ENCODE data around the gene CTDSPL. TPM values are rescaled to one million over a fixed set of nuclear protein-coding genes. Genes with fewer than 3 reads are reported as not detected.
A peak's percentile ranks its signal among the peaks of the same experiment; 100 is the strongest.

Gene CTDSPL
- total and polyA plus RNA-seq, 4 donors = 21.3 to 48.0 (median 35.4) TPM

DNA sequence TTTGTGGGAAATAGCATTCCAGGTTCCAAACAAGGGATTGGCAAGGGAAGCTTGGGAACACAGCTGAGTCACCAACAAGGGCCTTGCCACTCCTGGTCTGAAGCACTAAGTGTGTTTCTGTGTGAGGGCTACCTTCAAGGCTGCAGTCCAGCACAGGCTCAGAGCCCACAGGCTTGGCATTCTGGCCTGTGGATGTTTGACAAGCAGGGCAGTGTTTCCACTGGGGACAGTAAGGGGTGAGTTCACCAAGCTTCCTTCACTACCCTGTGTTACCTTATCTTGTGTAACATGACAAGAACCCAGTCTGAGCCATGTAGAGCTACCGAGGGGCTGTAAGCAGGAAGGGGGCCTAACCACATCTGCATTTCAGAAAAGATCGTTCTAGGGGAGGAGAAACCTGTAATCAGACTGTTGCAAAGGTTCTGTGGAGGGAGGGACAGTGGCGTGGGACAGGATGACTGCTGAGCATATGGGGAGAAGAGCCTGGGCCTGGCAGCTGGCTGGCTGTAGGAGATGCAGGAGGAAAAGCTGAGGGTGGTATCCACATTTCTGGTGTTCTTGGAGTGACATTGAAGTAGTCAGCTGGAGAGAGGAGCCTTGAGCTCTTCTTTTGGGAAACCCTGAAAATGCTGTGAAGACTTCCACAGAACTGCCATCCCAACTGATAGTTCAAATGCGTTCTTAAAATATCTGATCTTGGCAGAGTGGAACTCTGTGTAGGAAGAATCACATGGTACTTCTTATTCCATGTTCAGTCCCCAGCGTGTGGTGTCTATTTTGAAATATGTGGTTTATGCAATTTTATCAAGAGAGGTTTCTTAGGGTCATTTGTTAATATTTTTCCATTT lies 61.3 kb downstream of the CTDSPL start:
- ATAC-seq (ENCODE audit: low FRiP score) (peak; percentile 79), DNase-seq (peak; percentile 67 to 79)
- 16 to 18% methylated on average over 5 of the region's 5 CpGs for WGBS, 2 donors
- peak overlapping the region; percentile 87 to 91 for H3K27ac ChIP-seq (ENCODE audit: low read depth in 1 of 2, low read length in 2 of 2)
- no peaks in the 10 kb centered on the region for H3K27me3 ChIP-seq (ENCODE audit: control insufficient read depth in 1 of 2, insufficient read depth in 2 of 2, low read length in 1 of 2)
- H3K9me3 ChIP-seq (ENCODE audit: control insufficient read depth, low read length) = no peaks in the 10 kb centered on the region
- peaks cover 6% of the 10 kb centered on the region in 2 donors for H3K4me1 ChIP-seq (ENCODE audit: control insufficient read depth in 1 of 2, insufficient read depth in 2 of 2, low read length in 2 of 2)
- no peaks in the 10 kb centered on the region for H3K36me3 ChIP-seq (ENCODE audit: control insufficient read depth in 1 of 2, insufficient read depth in 2 of 2, low read length in 1 of 2)
- no peak overlapping the region for H3K4me3 ChIP-seq (ENCODE audit: low read length in 2 of 2)
- intact Hi-C loops (cut with DNase I) = no loop called here

DNA sequence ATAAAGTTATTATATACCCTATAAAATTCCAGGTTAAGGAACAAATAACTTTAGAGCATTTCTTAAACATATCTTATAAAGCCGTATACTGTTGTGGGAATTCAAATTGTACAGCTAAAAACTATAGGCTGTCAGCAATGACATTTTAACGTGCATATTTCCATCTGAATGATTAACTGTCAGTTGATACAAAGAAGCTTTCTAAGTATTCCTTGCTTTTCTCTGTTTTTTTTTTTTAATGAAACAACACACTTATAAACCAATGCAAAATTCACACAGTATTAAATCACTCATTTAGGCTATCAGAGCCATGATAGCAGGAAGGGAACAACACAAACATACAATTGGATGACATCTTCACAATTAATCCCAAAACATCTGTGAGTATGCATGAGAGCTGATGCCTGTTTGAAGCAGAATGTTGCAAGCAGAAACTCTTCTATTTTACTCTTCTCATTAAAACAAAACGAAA lies 61.9 kb downstream of the CTDSPL start:
- ATAC-seq (ENCODE audit: low FRiP score) = no peak

DNA sequence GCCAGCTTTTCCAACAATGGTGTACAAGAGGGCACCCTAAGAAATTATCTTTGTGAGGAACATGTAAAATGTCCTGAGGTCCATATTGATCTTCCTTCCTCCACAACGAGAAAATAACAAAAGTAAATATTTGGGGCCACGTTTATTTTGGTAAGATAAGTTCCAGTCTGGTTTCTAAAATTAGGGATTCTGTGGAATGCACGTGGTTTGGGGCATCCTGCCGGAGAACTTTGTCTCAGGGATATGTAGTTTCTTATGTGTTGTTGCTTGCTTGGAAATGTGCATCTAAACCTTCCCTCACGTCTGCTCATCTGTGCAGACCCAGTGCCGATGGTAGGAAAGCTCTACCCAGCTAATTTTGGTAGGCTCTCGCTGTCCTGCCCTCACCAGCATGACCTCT lies 62.8 kb downstream of the CTDSPL start:
- DNase-seq = no peak
- intact Hi-C loops (cut with DNase I) = no loop called here
- WGBS, 2 donors = 11 to 14% methylated on average over 7 of the region's 7 CpGs
- H3K27me3 ChIP-seq (ENCODE audit: control insufficient read depth in 1 of 2, insufficient read depth in 2 of 2, low read length in 1 of 2) = no peaks in the 10 kb centered on the region
- no peaks in the 10 kb centered on the region for H3K9me3 ChIP-seq (ENCODE audit: control insufficient read depth, low read length)
- H3K36me3 ChIP-seq (ENCODE audit: control insufficient read depth in 1 of 2, insufficient read depth in 2 of 2, low read length in 1 of 2) = no peaks in the 10 kb centered on the region
- H3K27ac ChIP-seq (ENCODE audit: low read depth in 1 of 2, low read length in 2 of 2) = peak overlapping the region; percentile 15 to 95
- ATAC-seq (ENCODE audit: low FRiP score) = no peak
- peaks cover 6 to 7% of the 10 kb centered on the region in 2 donors for H3K4me1 ChIP-seq (ENCODE audit: control insufficient read depth in 1 of 2, insufficient read depth in 2 of 2, low read length in 2 of 2)
- no peak overlapping the region for H3K4me3 ChIP-seq (ENCODE audit: low read length in 2 of 2)

More for the DNA sequence above, 61.9 kb downstream of the CTDSPL start:
- intact Hi-C loops (cut with DNase I) = no loop called here
- no peaks in the 10 kb centered on the region for H3K27me3 ChIP-seq (ENCODE audit: control insufficient read depth in 1 of 2, insufficient read depth in 2 of 2, low read length in 1 of 2)
- H3K4me3 ChIP-seq (ENCODE audit: low read length in 2 of 2) = no peak overlapping the region
- 64 to 75% methylated on average over 3 of the region's 3 CpGs for WGBS, 2 donors
- no peaks in the 10 kb centered on the region for H3K36me3 ChIP-seq (ENCODE audit: control insufficient read depth in 1 of 2, insufficient read depth in 2 of 2, low read length in 1 of 2)
- H3K27ac ChIP-seq (ENCODE audit: low read depth in 1 of 2, low read length in 2 of 2) = peak overlapping the region; percentile 3 to 44
- peaks cover 6 to 7% of the 10 kb centered on the region in 2 donors for H3K4me1 ChIP-seq (ENCODE audit: control insufficient read depth in 1 of 2, insufficient read depth in 2 of 2, low read length in 2 of 2)
- DNase-seq = no peak
- H3K9me3 ChIP-seq (ENCODE audit: control insufficient read depth, low read length) = no peaks in the 10 kb centered on the region

DNA sequence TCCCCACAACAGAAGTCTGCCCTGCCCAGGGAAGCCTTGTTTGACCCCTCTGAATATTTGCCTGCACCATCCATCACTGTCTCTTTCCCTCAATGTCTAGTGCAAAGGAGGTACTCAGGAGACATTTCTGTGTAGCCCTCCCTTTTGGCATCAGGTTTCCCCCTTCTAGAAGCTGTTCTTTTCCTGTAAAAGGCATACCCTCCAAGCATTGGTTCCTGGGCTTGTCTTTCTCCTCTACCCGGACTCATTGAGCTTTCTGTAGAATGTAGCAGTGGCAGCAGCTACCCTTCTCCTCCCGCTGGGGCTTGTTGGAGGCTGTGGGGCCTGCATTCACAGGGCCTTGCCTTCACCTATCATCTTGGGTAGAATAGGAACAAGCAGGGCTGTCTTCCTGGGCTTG lies 63.5 kb downstream of the CTDSPL start:
- Histone ChIP-seq H3K4me3 (ENCODE audit: low read length in 2 of 2) (no peak overlapping the region), H3K27me3 (ENCODE audit: control insufficient read depth in 1 of 2, insufficient read depth in 2 of 2, low read length in 1 of 2) (no peaks in the 10 kb centered on the region), H3K27ac (ENCODE audit: low read depth in 1 of 2, low read length in 2 of 2) (peak overlapping the region; percentile 15 to 95), H3K4me1 (ENCODE audit: control insufficient read depth in 1 of 2, insufficient read depth in 2 of 2, low read length in 2 of 2) (peaks cover 6 to 7% of the 10 kb centered on the region in 2 donors), H3K36me3 (ENCODE audit: control insufficient read depth in 1 of 2, insufficient read depth in 2 of 2, low read length in 1 of 2) (no peaks in the 10 kb centered on the region), H3K9me3 (ENCODE audit: control insufficient read depth, low read length) (no peaks in the 10 kb centered on the region)
- 19 to 21% methylated on average over 2 of the region's 2 CpGs for WGBS, 2 donors
- intact Hi-C loops (cut with DNase I) = no loop called here
- DNase-seq = no peak
- no peak for ATAC-seq (ENCODE audit: low FRiP score)

GRCh38 chr3:37926611-37927010 lies 64.9 kb downstream of the CTDSPL start:
- no peaks in the 10 kb centered on the region for H3K9me3 ChIP-seq (ENCODE audit: control insufficient read depth, low read length)
- intact Hi-C loops (cut with DNase I) = no loop called here
- DNase-seq (no peak), ATAC-seq (ENCODE audit: low FRiP score) (no peak)
- H3K27ac ChIP-seq (ENCODE audit: low read depth in 1 of 2, low read length in 2 of 2) = peak overlapping the region; percentile 20 to 25
- 94 to 97% methylated on average over 3 of the region's 3 CpGs for WGBS, 2 donors
- H3K27me3 ChIP-seq (ENCODE audit: control insufficient read depth in 1 of 2, insufficient read depth in 2 of 2, low read length in 1 of 2) = no peaks in the 10 kb centered on the region
- peaks cover 3 to 7% of the 10 kb centered on the region in 2 donors for H3K4me1 ChIP-seq (ENCODE audit: control insufficient read depth in 1 of 2, insufficient read depth in 2 of 2, low read length in 2 of 2)
- no peak overlapping the region for H3K4me3 ChIP-seq (ENCODE audit: low read length in 2 of 2)
- H3K36me3 ChIP-seq (ENCODE audit: control insufficient read depth in 1 of 2, insufficient read depth in 2 of 2, low read length in 1 of 2) = no peaks in the 10 kb centered on the region

GRCh38 chr3:37930495-37930894 lies 68.8 kb downstream of the CTDSPL start:
- DNase-seq (no peak), ATAC-seq (ENCODE audit: low FRiP score) (no peak)
- Histone ChIP-seq H3K27me3 (ENCODE audit: control insufficient read depth in 1 of 2, insufficient read depth in 2 of 2, low read length in 1 of 2) (no peaks in the 10 kb centered on the region), H3K4me3 (ENCODE audit: low read length in 2 of 2) (no peak overlapping the region), H3K4me1 (ENCODE audit: control insufficient read depth in 1 of 2, insufficient read depth in 2 of 2, low read length in 2 of 2) (peaks cover 2 to 3% of the 10 kb centered on the region in 2 donors), H3K36me3 (ENCODE audit: control insufficient read depth in 1 of 2, insufficient read depth in 2 of 2, low read length in 1 of 2) (no peaks in the 10 kb centered on the region), H3K27ac (ENCODE audit: low read depth in 1 of 2, low read length in 2 of 2) (no peak overlapping the region), H3K9me3 (ENCODE audit: control insufficient read depth, low read length) (no peaks in the 10 kb centered on the region)
- intact Hi-C loops (cut with DNase I) = no loop called here
- WGBS, 2 donors = 97 to 98% methylated on average over 2 of the region's 2 CpGs

DNA sequence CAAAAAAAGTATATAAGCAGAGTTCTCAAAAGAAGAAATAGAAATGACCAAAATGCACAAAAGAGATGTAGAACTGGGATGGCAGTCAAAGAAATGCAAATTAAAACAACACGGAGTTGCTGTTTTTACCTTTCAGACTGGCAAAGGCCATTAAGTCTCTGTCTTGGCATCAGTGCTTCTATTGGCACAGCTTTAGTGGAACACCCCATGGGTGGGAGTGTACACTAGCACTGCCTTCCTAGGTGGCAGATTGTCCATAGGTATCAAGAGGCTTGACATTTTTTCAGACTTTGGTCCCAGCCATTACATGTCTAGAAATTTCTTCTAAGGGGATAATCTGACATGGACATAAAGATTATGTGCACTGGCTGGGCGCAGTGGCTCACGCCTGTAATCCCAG lies 70.8 kb downstream of the CTDSPL start:
- H3K27me3 ChIP-seq (ENCODE audit: control insufficient read depth in 1 of 2, insufficient read depth in 2 of 2, low read length in 1 of 2) = no peaks in the 10 kb centered on the region
- WGBS, 2 donors = 61 to 72% methylated on average over 3 of the region's 3 CpGs
- no peak overlapping the region for H3K27ac ChIP-seq (ENCODE audit: low read depth in 1 of 2, low read length in 2 of 2)
- no peak overlapping the region for H3K4me3 ChIP-seq (ENCODE audit: low read length in 2 of 2)
- no peaks in the 10 kb centered on the region for H3K36me3 ChIP-seq (ENCODE audit: control insufficient read depth in 1 of 2, insufficient read depth in 2 of 2, low read length in 1 of 2)
- DNase-seq (no peak), ATAC-seq (ENCODE audit: low FRiP score) (no peak)
- H3K9me3 ChIP-seq (ENCODE audit: control insufficient read depth, low read length) = no peaks in the 10 kb centered on the region
- intact Hi-C loops (cut with DNase I) = no loop called here
- peaks cover 0 to 10% of the 10 kb centered on the region in 2 donors for H3K4me1 ChIP-seq (ENCODE audit: control insufficient read depth in 1 of 2, insufficient read depth in 2 of 2, low read length in 2 of 2)

- intact Hi-C loops (cut with DNase I) = no loop called here
- Histone ChIP-seq H3K4me1 (ENCODE audit: control insufficient read depth in 1 of 2, insufficient read depth in 2 of 2, low read length in 2 of 2) (peaks cover 7 to 15% of the 10 kb centered on the region in 2 donors), H3K36me3 (ENCODE audit: control insufficient read depth in 1 of 2, insufficient read depth in 2 of 2, low read length in 1 of 2) (no peaks in the 10 kb centered on the region), H3K9me3 (ENCODE audit: control insufficient read depth, low read length) (no peaks in the 10 kb centered on the region), H3K27me3 (ENCODE audit: control insufficient read depth in 1 of 2, insufficient read depth in 2 of 2, low read length in 1 of 2) (no peaks in the 10 kb centered on the region), H3K27ac (ENCODE audit: low read depth in 1 of 2, low read length in 2 of 2) (peak overlapping the region in 1 of 2 donors; percentile 48), H3K4me3 (ENCODE audit: low read length in 2 of 2) (no peak overlapping the region)
- no peak for ATAC-seq (ENCODE audit: low FRiP score)
- no peak for DNase-seq
- WGBS, 2 donors = 74 to 77% methylated on average over 8 of the region's 8 CpGs
These were observed 73.1 kb downstream of the CTDSPL start for GRCh38 chr3:37934631-37935289.
